ENCODE results near the gene CDH8.

Gene CDH8

DNA sequence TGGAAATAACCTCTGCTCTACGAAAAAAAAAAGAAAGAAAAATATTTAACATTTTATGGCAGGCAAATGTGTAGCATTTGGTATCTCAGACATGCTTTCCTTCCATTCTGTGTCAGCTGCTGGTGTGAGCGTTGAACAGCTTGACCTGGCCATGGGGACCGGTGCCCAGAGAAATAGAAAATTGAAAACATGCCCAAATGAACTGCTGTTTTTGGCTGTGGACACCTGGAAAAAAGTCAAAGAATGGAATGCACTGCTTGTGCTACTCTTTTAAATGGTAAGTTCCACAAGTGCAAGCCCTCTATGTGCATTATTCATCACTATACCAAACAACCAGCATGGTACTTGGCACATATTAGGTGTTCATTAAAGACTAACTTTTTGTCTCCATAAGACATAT, 127.2 kb downstream of the CDH8 start:
- Histone ChIP-seq H3K4me3 (replicated peaks; ENCODE audit: insufficient read depth, low read length) (no peak overlapping the region), H3K27ac (replicated peaks) (no peak overlapping the region), H3K27me3 (ENCODE audit: insufficient read depth, poor library complexity, severe bottlenecking) (no peaks in the 10 kb centered on the region)
- no peak for DNase-seq (ENCODE audit: low read depth in 1 of 2, low spot score in 1 of 2)
- TF ChIP-seq POLR2AphosphoS5 (IDR thresholded peaks at IDR 0.05; ENCODE audit: low read depth) (no peak), GABPA (IDR thresholded peaks at IDR 0.05; ENCODE audit: low read depth) (no peak), SPI1 (IDR thresholded peaks at IDR 0.05; ENCODE audit: borderline replicate concordance, low read depth) (no peak)
- TF ChIP-seq, protein P1, sequence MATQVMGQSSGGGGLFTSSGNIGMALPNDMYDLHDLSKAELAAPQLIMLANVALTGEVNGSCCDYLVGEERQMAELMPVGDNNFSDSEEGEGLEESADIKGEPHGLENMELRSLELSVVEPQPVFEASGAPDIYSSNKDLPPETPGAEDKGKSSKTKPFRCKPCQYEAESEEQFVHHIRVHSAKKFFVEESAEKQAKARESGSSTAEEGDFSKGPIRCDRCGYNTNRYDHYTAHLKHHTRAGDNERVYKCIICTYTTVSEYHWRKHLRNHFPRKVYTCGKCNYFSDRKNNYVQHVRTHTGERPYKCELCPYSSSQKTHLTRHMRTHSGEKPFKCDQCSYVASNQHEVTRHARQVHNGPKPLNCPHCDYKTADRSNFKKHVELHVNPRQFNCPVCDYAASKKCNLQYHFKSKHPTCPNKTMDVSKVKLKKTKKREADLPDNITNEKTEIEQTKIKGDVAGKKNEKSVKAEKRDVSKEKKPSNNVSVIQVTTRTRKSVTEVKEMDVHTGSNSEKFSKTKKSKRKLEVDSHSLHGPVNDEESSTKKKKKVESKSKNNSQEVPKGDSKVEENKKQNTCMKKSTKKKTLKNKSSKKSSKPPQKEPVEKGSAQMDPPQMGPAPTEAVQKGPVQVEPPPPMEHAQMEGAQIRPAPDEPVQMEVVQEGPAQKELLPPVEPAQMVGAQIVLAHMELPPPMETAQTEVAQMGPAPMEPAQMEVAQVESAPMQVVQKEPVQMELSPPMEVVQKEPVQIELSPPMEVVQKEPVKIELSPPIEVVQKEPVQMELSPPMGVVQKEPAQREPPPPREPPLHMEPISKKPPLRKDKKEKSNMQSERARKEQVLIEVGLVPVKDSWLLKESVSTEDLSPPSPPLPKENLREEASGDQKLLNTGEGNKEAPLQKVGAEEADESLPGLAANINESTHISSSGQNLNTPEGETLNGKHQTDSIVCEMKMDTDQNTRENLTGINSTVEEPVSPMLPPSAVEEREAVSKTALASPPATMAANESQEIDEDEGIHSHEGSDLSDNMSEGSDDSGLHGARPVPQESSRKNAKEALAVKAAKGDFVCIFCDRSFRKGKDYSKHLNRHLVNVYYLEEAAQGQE (IDR thresholded peaks at IDR 0.05; ENCODE audit: insufficient replicate concordance, low read depth): no peak
- TF ChIP-seq, protein P2, sequence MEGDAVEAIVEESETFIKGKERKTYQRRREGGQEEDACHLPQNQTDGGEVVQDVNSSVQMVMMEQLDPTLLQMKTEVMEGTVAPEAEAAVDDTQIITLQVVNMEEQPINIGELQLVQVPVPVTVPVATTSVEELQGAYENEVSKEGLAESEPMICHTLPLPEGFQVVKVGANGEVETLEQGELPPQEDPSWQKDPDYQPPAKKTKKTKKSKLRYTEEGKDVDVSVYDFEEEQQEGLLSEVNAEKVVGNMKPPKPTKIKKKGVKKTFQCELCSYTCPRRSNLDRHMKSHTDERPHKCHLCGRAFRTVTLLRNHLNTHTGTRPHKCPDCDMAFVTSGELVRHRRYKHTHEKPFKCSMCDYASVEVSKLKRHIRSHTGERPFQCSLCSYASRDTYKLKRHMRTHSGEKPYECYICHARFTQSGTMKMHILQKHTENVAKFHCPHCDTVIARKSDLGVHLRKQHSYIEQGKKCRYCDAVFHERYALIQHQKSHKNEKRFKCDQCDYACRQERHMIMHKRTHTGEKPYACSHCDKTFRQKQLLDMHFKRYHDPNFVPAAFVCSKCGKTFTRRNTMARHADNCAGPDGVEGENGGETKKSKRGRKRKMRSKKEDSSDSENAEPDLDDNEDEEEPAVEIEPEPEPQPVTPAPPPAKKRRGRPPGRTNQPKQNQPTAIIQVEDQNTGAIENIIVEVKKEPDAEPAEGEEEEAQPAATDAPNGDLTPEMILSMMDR (IDR thresholded peaks at IDR 0.05; ENCODE audit: insufficient read depth, low read length): no peak

DNA sequence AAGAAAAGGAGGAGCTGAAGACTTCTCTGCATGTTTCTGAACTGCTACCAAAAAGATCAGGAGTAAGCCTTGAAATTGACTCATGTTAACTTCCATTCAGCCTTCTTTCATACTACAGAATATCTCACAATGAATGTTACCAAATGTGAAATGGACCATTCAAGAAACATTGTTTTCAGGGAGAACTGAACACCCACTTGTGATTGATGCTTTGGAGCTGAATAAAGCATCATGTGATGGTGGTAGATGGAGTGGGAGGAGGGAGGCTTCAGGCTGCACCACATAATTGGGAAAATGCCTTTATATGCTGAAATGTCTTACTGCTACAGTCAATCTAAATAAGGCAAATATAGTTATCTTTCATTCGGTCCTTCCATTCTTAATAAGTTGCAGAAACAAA, 127.8 kb downstream of the CDH8 start:
- TF ChIP-seq GABPA (IDR thresholded peaks at IDR 0.05; ENCODE audit: low read depth): no peak
- TF ChIP-seq SPI1 (IDR thresholded peaks at IDR 0.05; ENCODE audit: borderline replicate concordance, low read depth): no peak
- TF ChIP-seq, protein P2 (IDR thresholded peaks at IDR 0.05; ENCODE audit: insufficient read depth, low read length): no peak
- TF ChIP-seq, protein P1 (IDR thresholded peaks at IDR 0.05; ENCODE audit: insufficient replicate concordance, low read depth): no peak
- TF ChIP-seq POLR2AphosphoS5 (IDR thresholded peaks at IDR 0.05; ENCODE audit: low read depth): no peak
- Histone ChIP-seq H3K4me3 (replicated peaks; ENCODE audit: insufficient read depth, low read length) (no peak overlapping the region), H3K27ac (replicated peaks) (no peak overlapping the region), H3K27me3 (ENCODE audit: insufficient read depth, poor library complexity, severe bottlenecking) (no peaks in the 10 kb centered on the region)
- DNase-seq (ENCODE audit: low read depth in 1 of 2, low spot score in 1 of 2): no peak

DNA sequence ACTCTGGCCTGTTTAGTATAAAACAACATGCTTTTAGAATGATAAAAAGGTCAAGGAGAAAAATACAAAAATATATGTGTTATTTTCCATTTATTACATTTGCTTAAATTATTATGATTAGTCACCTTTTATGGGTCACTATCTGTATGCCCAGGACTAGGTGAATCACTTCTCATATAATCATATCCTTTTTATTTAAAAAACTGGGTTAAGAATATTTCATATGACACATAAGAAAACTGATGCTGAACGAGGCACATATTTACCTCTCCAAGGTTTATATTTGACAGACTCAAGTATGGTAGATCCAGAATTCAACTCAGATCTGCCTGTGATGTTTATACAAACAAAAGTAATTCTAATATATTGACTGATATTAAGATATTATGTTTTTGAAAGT, 134.5 kb downstream of the CDH8 start:
- no peaks in the 10 kb centered on the region for H3K27me3 ChIP-seq (ENCODE audit: insufficient read depth, poor library complexity, severe bottlenecking)
- no peak overlapping the region for H3K27ac ChIP-seq (replicated peaks)
- TF ChIP-seq SPI1 (IDR thresholded peaks at IDR 0.05; ENCODE audit: borderline replicate concordance, low read depth): no peak
- TF ChIP-seq, protein P2 (IDR thresholded peaks at IDR 0.05; ENCODE audit: insufficient read depth, low read length): no peak
- DNase-seq (ENCODE audit: low read depth in 1 of 2, low spot score in 1 of 2): no peak
- H3K4me3 ChIP-seq (replicated peaks; ENCODE audit: insufficient read depth, low read length): no peak overlapping the region

DNA sequence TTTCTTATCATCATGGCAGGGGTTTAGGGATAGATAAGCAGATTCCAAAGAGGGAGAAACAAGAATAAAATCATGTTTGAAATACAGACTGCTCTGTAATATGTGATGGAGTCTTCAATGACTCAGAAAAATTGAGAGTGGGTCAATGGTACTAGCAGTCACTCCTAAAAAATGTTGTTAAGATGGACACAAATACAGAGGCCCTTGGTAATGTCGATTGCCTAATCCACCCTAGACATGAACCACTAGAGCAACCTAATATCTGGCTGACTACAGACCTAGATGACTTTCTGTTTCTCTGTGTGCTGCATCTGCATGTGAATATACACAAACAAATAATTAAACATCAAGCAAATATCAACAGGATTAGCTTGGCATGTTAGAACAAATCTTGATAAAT, 135.8 kb downstream of the CDH8 start:
- Histone ChIP-seq H3K4me3 (replicated peaks; ENCODE audit: insufficient read depth, low read length) (no peak overlapping the region), H3K27ac (replicated peaks) (no peak overlapping the region), H3K27me3 (ENCODE audit: insufficient read depth, poor library complexity, severe bottlenecking) (no peaks in the 10 kb centered on the region)
- TF ChIP-seq GABPA (IDR thresholded peaks at IDR 0.05; ENCODE audit: low read depth) (no peak), POLR2AphosphoS5 (IDR thresholded peaks at IDR 0.05; ENCODE audit: low read depth) (no peak), SPI1 (IDR thresholded peaks at IDR 0.05; ENCODE audit: borderline replicate concordance, low read depth) (no peak)
- TF ChIP-seq, protein P2 (IDR thresholded peaks at IDR 0.05; ENCODE audit: insufficient read depth, low read length): no peak
- TF ChIP-seq, protein P1 (IDR thresholded peaks at IDR 0.05; ENCODE audit: insufficient replicate concordance, low read depth): no peak
- DNase-seq (ENCODE audit: low read depth in 1 of 2, low spot score in 1 of 2): no peak

Data from HL-60 (cell line).